PC-9 (cell line): ENCODE data around the gene MTX2. TPM values are rescaled to one million over a fixed set of nuclear protein-coding genes. Genes with fewer than 3 reads are reported as not detected.

Source experiments
- BruUV-seq: library from RNA; stranded (reverse); fragments of 400-500 nt; replicated peaks from 2 replicates; lab custom pipeline; 2021; lab: Mats Ljungman, UMichigan
- CTCF ChIA-PET: fragments of 300-600 bp; sonication (Branson Sonifier 250); formaldehyde crosslinking; loops from one replicate; lab custom pipeline; 2022; ENCODE audit warnings: antibody characterized with exemption; lab: Charles Lee
- POLR2A ChIA-PET: fragments of 300-600 bp; sonication (Branson Sonifier 250); formaldehyde crosslinking; loops from one replicate; lab custom pipeline; 2022; ENCODE audit warnings: antibody characterized with exemption; ENCODE audit not compliant: unreplicated experiment; lab: Charles Lee
- DNase-seq, 2 experiments: peaks; one replicate each; pipeline versions ENCODE4 v3.0.0 to v3.0.0-alpha.2; 2015 to 2022; ENCODE audit warnings: mixed read lengths in 1 of 2
- H2AFZ ChIP-seq: fragments of 200-600 bp; sonication (generic); 2 replicates; pipeline ENCODE4 v1.8.1; 2017; ENCODE audit warnings: antibody characterized with exemption
- H3F3A ChIP-seq: fragments of 200-600 bp; sonication (generic); 2 replicates; pipeline ENCODE4 v1.8.1; 2017; ENCODE audit warnings: antibody characterized with exemption, mild to moderate bottlenecking, low read depth; ENCODE audit not compliant: insufficient read depth
- H3K27ac ChIP-seq: fragments of 200-600 bp; sonication (generic); 2 replicates; pipeline ENCODE4 v1.6.1; 2016; ENCODE audit warnings: mixed run types
- H3K27me3 ChIP-seq: fragments of 200-600 bp; sonication (generic); 2 replicates; pipeline ENCODE4 v1.6.1; 2016; ENCODE audit warnings: low read depth, mixed run types; ENCODE audit not compliant: insufficient read depth
- H3K36me3 ChIP-seq: fragments of 200-600 bp; sonication (generic); 2 replicates; pipeline ENCODE4 v1.6.1; 2016; ENCODE audit warnings: low read depth, mixed run types
- H3K4me1 ChIP-seq: fragments of 200-600 bp; sonication (generic); replicated peaks from 2 replicates; pipeline ENCODE4 v1.6.1; 2016; ENCODE audit warnings: mixed run types; ENCODE audit not compliant: insufficient read depth
- H3K4me2 ChIP-seq: fragments of 200-600 bp; sonication (generic); 2 replicates; pipeline ENCODE4 v1.6.1; 2017; ENCODE audit warnings: mixed run types
- H3K4me3 ChIP-seq: fragments of 200-600 bp; sonication (generic); 2 replicates; pipeline ENCODE4 v1.6.1; 2016; ENCODE audit warnings: mixed run types
- H3K79me2 ChIP-seq: fragments of 200-600 bp; sonication (generic); 2 replicates; pipeline ENCODE4 v1.6.1; 2017; ENCODE audit warnings: low read depth, mixed run types
- H3K9me2 ChIP-seq: fragments of 200-600 bp; sonication (generic); 2 replicates; pipeline ENCODE4 v1.8.1; 2017; ENCODE audit warnings: mild to moderate bottlenecking; ENCODE audit not compliant: insufficient read depth
- H3K9me3 ChIP-seq: fragments of 200-600 bp; sonication (generic); 2 replicates; pipeline ENCODE4 v1.8.1; 2016; ENCODE audit warnings: low read depth; ENCODE audit not compliant: insufficient read depth
- H4K20me1 ChIP-seq: fragments of 200-600 bp; sonication (generic); 2 replicates; pipeline ENCODE4 v1.8.1; 2017; ENCODE audit not compliant: insufficient read depth
- CTCF ChIP-seq: fragments of 200-600 bp; sonication (generic); conservative IDR thresholded peaks from 2 replicates; pipeline ENCODE4 v1.6.1; 2017; ENCODE audit warnings: mixed run types, antibody characterized with exemption, mild to moderate bottlenecking, moderate library complexity
- EZH2 ChIP-seq: fragments of 200-600 bp; sonication (generic); IDR thresholded peaks from 2 replicates; pipeline ENCODE4 v1.8.0; 2017; ENCODE audit warnings: antibody characterized with exemption, low read depth
- intact Hi-C: fragments of 100-400 bp; cut with micrococcal nuclease; formaldehyde crosslinking; loops from one replicate; pipeline ENCODE4 v1.10.0; 2022; ENCODE audit not compliant: unreplicated experiment
- total RNA-seq: library from RNA; stranded (reverse); gene quantifications from 2 replicates; pipeline ENCODE4 v1.2.3, GENCODE V29; 2021

The MTX2 gene
- total RNA-seq, 1 experiment from 2014 or later, result 53.9 TPM

GRCh38 chr2:176268976-176269318 is 295 bp upstream of the MTX2 start:
- Histone ChIP-seq H3K9me3 (no peaks in the 10 kb centered on the region), H3K27ac (peak overlapping the region; percentile 67), H3K79me2 (peaks cover 46% of the 10 kb centered on the region), H3K9me2 (no peaks in the 10 kb centered on the region), H3K4me3 (peak overlapping the region; percentile 72), H4K20me1 (peaks cover 14% of the 10 kb centered on the region; the same call in 1 of the 2 replicates), H3K4me1 (peaks cover 19% of the 10 kb centered on the region), H3K27me3 (no peaks in the 10 kb centered on the region), H3K36me3 (0 out of 2 replicates have a peak, but pooled peaks cover 10% of the 10 kb centered on the region), H3K4me2 (peak overlapping the region; percentile 75), H3F3A (no peaks in the 10 kb centered on the region), H2AFZ (peak overlapping the region; percentile 87)
- TF ChIP-seq CTCF, result no peak
- no peak for DNase-seq
- intact Hi-C loops, result no loop called here
- ChIA-PET CTCF (interaction anchor here (0.5 to 0.7 kb wide), 3 partner anchors 186 to 1807 kb away, joined by 3 read pairs; no protein-coding TSS in a partner anchor), POLR2A (interaction anchor here (0.5 to 0.7 kb wide), 3 partner anchors 354 to 998 kb away, joined by 3 to 4 read pairs (median 3); no protein-coding TSS in a partner anchor)
- no TSS peak for BruUV-seq

GRCh38 chr2:176270100-176270750 is 983 bp downstream of the MTX2 start:
- no peak for TF ChIP-seq EZH2
- TF ChIP-seq CTCF, result no peak
- Histone ChIP-seq H2AFZ (peak overlapping the region; percentile 87), H3K4me2 (peak overlapping the region; percentile 75), H3K27me3 (no peaks in the 10 kb centered on the region), H3K4me1 (peaks cover 19% of the 10 kb centered on the region), H3K79me2 (peaks cover 58% of the 10 kb centered on the region), H3K4me3 (peak overlapping the region; percentile 72), H3F3A (no peaks in the 10 kb centered on the region), H3K27ac (0 out of 2 replicates have a peak overlapping the region, but pooled peaks have one; percentile 67), H4K20me1 (peaks cover 18% of the 10 kb centered on the region), H3K9me2 (no peaks in the 10 kb centered on the region), H3K9me3 (no peaks in the 10 kb centered on the region), H3K36me3 (0 out of 2 replicates have a peak, but pooled peaks cover 12% of the 10 kb centered on the region)
- intact Hi-C loops, result loop anchor here (10.0 kb wide), 1 partner anchor 285 kb away; no protein-coding TSS in a partner anchor
- POLR2A ChIA-PET, result no interaction called here
- CTCF ChIA-PET, result no interaction called here
- DNase-seq, result no peak
- BruUV-seq, result no TSS peak

GRCh38 chr2:176272870-176273459 is 3.7 kb downstream of the MTX2 start:
- peaks cover 25% of the 10 kb centered on the region for H4K20me1 ChIP-seq
- no peaks in the 10 kb centered on the region for H3K27me3 ChIP-seq
- no peak for TF ChIP-seq CTCF
- TF ChIP-seq EZH2, result no peak
- H3K9me3 ChIP-seq, result no peaks in the 10 kb centered on the region
- ChIA-PET CTCF (no interaction called here), POLR2A (interaction anchor here (0.7 kb wide), 1 partner anchor 20 kb away, joined by 3 read pairs; no protein-coding TSS in a partner anchor)
- intact Hi-C loops, result loop anchor here (10.0 kb wide), 1 partner anchor 282 kb away; no protein-coding TSS in a partner anchor
- H3K4me2 ChIP-seq, result no peak overlapping the region
- no peaks in the 10 kb centered on the region for H3K9me2 ChIP-seq
- no peak overlapping the region for H3K4me3 ChIP-seq
- BruUV-seq, result no TSS peak
- H3K79me2 ChIP-seq, result peaks cover 81% of the 10 kb centered on the region
- H3K27ac ChIP-seq, result no peak overlapping the region
- H3F3A ChIP-seq, result no peaks in the 10 kb centered on the region
- peaks cover 19% of the 10 kb centered on the region for H3K4me1 ChIP-seq
- DNase-seq, result no peak
- 0 out of 2 replicates have a peak, but pooled peaks cover 15% of the 10 kb centered on the region for H3K36me3 ChIP-seq
- no peak overlapping the region for H2AFZ ChIP-seq
